ENCODE results near the gene RPS6KA2. TPM values are rescaled to one million over a fixed set of nuclear protein-coding genes. Genes with fewer than 3 reads are reported as not detected.

The RPS6KA2 gene
- total RNA-seq, 1 donor from 2014 or later: 103 TPM

Small RNA genes lying within 50 kb of the gene (microRNA-seq; reads per million reads assigned to microRNA genes)
- gene MIR1913: not detected

Other genes starting within 250 kb of the RPS6KA2 start
- gene MPC1, start 244.3 kb downstream of the RPS6KA2 start, total RNA-seq: 396 TPM
- 1.4 TPM for gene RAMACL, start 40.6 kb downstream of the RPS6KA2 start, total RNA-seq